Endometrium (tissue), 2 donors: Measurements from ENCODE around the gene EMC8.
"Not testable (repeated sequence)": the region's sequence is repeated elsewhere in the genome, so short reads cannot be mapped to it uniquely, and the experiment has no call there.

Experiments
- FAIRE-seq: peaks from 2 replicates; lab custom pipeline; 2012; peaks lifted over from hg19 to GRCh38; lab: Jason Lieb, UNC
- donor health status: control.
- donor health status: control.

EMC8 gene

DNA sequence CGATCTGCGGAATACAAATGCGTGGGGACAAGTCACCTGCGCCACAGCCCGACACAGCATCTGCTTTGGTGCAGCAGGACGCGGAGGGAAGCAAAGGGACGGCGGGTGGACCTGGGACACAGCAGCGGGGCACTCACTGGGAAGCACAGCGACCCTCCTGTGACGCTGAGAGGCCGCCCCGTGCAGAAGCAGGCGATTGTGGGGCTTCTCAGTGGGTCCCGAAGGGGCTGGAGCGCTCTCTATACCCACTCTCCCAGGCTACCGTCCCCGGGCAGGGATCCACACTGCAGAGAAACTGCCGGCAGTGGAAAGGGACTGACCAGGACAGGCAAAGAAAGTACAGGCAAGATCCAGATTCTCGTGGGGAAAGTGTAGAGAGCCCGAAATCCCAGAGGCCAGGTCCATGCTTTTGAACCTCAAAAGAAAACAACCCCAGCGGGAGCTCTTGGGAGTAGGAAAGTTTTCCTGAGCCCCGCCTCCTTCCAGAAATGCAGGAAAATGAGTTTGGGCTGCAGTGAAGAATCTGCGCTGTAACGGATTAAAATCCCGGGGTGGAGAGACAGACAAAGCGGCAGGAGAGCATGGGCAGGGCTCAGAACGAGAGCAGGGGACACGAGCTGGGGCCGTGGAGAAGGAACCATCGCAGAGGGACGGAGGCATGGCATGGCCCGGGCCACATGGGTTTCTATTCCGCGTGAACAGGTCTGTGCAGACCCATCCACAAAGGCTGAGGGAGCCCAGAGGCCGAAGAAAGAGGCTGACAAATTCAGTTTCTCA is 12.9 kb upstream of the EMC8 start:
- no peak for FAIRE-seq

DNA sequence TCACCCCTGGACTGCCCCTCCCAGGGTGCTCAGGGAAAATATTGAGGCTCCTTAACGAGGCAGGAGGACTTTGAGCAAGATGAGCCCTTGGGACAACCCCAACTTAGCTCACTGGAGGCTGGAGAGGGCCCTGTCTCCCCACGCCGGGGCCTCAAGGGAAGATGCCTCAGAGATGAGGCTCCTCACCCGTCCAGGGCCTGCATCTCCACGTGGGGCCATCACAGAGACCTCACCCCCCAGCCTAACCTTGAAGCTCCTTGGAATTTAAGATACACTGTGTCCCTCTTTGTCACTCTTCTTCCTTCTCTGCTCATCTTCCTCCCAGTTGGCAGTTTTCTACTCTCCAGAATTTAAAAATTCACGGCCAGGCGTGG is 11.4 kb upstream of the EMC8 start:
- no peak for FAIRE-seq

DNA sequence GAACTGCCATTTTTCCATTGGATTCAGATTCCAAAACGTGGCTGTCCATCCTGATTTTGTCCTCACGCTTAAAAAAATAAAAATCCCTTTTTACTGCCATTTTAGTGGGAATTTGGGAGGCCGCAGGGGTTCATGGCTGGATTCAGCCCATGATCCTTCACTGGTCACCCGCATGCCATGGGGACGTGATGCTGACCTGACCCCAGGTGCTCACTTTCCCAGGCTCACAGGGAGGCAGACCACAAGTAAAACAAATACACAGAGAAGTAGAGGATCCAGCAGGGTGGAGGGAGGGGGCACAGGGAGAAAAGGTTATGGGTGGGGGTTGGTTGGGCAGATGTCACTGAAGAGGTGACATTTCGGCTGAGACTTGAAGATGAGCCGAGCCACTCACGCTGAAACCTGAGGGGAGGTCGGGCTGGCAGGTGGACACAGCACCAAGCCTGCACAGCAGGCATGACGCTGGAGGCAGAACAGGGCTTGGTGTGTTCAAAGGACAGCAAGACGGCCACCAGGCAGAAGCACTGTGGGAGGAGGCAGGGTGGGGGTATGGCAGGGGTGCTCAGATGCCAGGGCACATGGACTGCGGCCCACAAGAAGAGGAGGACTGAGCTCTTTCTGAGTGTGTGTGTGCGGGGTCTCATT is 10.9 kb upstream of the EMC8 start:
- FAIRE-seq, result no peak

DNA sequence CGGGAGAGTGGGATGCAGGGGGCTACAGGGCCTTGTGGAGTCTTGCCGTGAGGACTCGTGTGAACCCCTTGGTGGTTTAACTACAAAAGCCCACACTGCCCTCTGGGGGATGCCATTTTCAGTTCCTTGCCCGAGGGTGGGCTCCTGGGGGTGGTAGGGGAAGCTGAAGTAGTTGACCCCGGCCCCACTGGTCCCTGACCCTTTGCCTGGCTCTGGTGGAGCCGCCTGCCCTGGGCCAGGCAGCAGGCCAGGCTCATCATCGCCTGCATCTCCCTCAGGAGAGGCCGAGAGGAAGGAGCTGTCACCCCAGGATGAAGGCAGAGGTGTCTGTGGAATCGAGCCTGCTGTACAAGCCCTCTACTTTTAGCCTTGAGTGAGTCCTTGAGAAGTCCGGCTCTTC is 10.3 kb upstream of the EMC8 start:
- FAIRE-seq, result no peak

DNA sequence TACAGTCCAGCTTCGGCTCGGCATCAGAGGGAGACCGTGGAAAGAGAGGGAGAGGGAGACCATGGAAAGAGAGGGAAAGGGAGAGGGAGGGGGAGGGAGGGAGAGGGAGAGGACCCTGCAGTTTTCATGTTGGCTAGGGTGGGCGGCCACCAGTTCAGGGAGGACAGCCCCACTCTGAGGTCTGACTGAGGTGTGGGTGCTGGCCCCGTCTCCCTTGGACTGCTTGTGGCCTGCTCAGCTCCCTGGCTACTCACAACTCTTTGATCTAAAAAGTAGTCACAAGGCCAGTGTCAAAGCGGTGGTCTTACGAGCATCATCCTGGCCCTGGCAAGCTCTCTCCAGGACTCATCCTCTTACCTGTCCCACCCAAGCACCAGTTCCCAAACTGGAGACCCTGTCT is 9.6 kb upstream of the EMC8 start:
- no peak for FAIRE-seq

DNA sequence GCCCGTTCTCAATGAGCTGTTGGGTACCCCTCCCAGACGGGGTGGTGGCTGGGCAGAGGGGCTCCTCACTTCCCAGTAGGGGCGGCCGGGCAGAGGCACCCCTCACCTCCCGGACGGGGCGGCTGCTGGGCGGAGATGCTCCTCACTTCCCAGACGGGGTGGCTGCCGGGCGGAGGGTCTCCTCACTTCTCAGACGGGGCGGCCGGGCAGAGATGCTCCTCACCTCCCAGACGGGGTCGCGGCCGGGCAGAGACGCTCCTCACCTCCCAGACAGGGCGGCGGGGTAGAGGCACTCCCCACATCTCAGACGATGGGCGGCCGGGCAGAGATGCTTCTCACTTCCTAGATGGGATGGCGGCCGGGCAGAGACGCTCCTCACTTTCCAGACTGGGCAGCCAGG is 8.8 kb upstream of the EMC8 start:
- not testable (repeated sequence) for FAIRE-seq

DNA sequence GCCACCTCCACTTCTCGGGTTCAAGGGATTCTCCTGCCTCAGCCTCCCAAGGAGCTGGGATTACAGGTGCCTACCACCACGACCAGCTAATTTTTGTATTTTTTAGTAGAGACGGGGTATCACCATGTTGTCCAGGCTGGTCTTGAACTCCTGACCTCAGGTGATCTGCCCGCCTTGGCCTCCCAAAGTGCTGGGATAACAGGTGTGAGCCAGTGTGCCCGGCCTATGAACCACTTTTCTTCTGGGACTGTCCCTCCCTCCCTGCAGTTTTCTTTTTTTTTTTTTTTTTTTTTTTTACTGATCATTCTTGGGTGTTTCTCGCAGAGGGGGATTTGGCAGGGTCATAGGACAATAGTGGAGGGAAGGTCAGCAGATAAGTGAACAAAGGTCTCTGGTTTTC is 8.0 kb upstream of the EMC8 start:
- not testable (repeated sequence) for FAIRE-seq

DNA sequence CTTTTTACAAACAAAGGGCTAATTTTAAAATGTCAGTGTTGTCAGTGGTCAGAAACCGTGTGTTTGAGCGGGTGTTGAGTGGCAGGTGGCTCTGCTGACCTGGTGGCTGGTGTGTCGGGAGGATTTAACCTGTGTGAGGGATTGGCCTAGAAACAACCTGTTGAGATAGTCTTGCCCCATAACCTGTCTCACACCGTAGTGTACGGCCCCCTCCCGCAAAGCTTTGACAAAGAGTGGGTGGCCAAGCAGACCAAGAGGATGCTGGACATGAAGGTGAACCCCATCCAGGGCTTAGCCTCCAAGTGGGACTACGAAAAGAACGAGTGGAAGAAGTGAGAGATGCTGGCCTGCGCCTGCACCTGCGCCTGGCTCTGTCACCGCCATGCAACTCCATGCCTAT is 7.2 kb upstream of the EMC8 start:
- no peak for FAIRE-seq

DNA sequence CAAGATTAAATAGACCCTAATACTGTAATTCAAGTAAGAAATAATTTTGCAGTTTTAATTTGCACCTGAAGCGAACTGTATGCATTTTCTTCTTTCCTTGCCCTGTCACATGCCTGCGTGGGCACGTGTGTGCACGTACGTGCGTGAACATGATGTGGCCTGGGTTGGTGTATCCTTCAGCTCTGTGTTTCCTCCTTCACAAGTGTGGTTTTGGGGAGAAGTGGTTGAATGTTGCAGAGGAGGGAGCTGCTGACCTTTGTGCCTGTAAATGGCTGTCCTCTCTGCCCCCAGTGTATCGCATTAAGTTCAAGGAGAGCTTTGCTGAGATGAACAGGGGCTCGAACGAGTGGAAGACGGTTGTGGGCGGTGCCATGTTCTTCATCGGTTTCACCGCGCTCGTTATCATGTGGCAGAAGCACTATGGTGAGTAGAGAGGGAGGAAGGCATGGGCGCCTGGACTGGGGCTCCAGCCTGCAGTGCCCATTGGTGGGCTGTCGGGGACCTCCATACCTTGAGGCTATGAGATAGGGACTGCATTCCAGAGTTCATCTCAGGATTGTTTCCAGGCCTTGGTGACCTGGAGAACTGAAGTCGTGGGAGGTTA is 6.2 kb upstream of the EMC8 start:
- FAIRE-seq, result no peak

DNA sequence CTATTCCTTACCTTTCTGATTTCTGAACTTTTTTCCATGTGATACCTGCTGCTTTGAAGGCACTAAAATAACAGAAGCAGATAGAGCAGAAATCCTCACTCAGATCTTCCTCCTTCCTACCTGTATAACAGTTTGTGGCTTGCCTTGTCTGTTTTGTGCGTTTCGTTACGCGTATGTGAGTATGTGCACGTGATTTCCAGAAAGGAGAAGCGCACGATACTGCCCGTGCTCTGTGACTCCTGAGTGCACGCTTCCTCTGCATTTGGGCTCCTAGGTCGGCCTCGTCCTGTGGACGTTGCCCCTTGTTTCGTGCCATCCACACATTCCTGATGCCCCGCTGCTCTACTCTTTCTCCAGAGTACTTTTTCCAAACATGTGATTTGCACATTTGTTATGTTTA is 4.2 kb upstream of the EMC8 start:
- FAIRE-seq, result no peak

DNA sequence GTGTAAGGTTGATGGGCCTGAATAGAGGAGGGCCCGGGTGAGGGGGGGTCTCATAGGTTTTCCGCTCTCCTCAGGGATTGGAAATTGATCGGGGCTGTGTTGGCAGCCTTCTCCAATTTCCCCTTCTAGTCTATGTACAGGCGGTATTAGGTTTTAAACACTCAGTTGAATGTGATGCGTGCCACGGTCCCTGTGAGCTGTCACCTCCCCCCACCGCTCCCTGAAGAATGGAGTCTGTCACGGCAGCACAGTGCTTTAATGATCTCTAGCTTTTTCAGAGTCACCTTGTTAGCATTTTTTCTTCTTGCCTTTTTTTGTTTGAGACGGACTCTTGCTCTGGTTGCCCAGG is 951 bp upstream of the EMC8 start:
- no peak for FAIRE-seq

DNA sequence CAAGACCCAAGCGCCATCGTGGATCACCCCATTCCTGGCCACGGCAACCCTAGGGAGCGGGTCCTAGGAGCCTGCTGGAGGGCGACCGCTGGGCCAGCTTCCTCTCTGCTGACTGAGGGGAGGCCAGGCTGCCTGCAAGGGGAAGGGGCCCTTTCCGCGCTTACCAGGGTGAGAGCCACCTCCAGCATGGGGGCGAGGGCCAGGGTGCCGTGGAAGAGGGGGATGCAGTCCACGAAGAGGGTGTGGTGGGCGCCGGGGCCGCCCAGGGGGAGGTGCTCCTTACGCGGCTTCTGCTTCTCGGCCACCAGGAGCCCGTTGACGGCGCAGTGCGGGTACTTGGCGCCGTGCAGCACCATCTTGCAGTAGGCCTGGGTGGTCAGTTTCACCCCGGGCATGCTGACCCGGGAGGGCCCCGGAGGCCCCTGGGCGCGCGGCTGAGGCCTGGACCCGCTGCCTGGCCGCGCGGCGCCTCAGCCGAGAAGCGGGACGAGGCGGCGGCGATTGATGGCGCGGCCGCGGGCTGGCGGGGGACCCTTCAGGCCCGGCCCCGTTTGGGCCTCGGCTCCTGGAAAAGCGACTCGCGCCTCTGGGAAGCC is 345 bp downstream of the EMC8 start:
- FAIRE-seq, result no peak

DNA sequence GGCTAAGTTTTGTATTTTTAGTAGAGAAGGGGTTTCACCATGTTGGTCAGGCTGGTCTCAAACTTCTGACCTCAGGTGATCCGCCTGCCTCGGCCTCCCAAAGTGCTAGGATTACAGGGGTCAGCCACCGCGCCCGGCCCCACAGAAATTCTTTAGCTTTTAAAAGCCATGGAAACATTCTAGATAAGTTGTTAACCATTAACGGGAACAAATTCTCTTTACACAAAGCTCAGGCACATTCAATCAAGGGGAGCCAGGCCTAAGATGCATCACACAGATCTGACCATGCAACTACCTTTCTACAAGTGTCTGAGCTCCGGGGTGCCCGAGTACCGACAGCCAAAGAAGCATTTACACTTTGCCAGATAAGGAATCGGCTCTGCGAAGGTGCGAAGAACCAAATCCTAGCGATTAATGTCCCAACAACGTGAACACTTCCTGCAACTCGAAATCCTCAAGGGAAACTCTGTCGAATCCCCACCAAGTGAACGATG is 1.0 kb downstream of the EMC8 start:
- no peak for FAIRE-seq

DNA sequence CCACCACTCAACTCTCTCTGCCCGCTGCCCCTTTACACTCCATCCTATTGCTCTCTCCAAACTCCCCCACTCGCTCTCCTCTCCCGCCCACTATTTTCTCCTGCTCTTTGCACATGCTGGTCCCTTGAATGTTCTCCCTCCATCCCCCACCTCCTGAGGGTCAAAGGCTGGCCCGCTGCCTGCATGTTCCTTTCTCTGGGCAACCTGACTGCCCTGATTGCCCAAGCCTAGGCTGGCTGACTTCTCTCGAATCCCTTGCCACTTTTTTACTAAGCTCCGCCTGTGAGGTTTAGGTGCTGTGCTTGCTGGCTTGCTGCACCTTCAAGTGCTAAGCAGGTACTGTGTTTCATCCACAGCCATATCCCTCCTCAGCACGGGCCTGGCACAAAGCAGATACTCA is 2.7 kb downstream of the EMC8 start:
- FAIRE-seq, result no peak

DNA sequence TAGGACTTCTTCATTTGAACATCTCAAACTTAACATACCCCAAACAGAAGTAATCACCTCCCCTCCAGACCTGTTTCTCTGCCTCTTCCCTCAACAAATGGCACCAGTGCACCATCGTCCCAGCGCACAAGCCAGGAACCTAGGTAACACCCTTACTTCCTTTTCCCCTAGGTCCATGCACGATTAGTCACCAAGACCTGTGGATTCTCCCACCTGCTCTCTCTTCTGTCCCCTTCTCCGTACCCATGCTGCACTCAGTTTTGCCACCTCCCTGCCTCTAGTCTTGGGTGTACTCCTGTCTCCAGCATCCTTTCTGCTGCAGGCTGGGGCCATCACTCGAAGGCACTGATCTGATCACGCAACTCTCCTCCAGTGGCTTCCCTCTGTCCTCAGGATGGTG is 3.2 kb downstream of the EMC8 start:
- FAIRE-seq, result no peak

DNA sequence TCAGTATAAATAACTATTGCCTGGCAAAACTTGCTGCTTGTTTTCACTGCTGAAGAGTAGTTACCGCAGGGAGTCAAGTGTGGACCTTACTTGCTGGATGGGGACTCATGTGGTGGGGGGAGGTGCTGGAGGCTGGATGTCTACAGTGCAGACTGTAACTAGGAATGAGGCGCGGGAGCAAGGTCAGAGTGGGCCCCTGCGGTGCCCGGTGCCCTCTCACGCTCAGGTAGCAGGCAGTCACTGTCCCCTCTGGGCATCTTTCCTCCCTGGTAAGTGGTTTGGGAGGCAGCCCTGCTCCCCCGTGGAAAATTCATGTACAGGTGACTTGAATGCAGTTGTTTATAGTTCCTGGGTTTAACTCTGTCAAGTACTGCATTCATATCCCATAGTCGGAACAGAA is 4.6 kb downstream of the EMC8 start:
- no peak for FAIRE-seq

DNA sequence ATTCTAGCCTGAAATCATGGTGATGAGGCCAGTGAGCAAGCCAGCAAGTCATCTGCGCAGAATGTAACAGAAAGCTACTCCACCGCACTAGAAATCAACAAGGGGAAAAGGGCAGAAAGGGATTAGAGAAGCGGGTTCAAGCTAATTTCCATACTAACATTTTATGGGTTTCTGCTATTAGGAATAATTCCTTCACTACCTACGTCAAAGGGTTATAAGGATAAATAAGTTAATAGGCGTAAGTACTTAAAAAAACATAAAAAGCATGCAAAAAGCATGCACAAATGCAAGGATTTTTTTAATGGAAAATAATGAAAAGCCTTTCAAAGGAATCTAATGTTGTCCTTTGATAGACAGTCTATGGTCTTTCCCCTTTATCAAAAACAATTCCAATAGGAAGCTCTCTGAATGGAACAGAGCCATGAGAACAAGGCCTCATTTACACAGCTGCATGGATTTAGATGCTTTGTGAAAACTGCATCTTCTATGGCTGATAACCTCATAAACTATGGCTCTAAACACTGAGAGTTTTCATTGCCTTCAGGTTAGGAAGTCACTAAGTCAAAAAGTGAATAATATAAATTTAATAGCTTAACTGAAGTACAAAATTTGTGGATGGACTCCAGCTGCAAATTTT is 5.6 kb downstream of the EMC8 start:
- no peak for FAIRE-seq

DNA sequence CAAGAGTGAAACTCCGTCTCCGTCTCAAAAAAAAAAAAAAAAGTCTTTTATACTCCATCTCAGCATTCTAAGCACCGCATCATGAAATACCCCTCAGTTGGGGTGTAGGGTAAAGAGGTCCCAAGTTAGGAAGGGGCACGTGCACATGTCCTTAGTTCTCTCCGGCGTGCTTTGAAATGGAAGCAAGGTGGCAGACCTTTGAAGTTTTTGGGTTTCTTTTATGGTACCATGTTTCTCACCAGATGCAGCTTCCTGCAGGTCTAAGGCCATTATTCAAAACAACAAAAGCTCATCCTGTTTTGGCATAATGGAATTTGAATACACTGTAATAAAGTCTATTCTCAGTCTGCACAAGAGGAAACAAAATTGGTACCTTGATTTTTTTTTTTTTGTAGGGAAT is 9.6 kb downstream of the EMC8 start:
- no peak for FAIRE-seq

DNA sequence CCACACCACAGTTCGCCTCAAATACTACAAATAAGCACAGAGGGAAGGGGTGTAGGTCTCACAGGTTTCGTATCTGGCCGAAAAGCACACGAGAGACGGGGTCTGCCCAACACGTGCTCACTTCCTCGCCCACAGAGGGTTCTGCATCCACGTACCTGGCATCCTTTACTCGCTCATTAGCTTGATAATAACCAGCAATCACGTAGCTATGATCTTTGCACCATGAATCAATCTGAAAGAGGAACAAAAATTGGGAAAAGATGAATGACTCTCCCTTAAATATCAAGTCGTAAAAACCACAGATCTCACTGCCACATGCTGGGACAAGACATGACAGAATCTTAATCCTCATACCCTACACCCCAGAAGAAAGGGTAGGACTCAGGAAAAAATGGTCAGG is 10.5 kb downstream of the EMC8 start:
- no peak for FAIRE-seq

DNA sequence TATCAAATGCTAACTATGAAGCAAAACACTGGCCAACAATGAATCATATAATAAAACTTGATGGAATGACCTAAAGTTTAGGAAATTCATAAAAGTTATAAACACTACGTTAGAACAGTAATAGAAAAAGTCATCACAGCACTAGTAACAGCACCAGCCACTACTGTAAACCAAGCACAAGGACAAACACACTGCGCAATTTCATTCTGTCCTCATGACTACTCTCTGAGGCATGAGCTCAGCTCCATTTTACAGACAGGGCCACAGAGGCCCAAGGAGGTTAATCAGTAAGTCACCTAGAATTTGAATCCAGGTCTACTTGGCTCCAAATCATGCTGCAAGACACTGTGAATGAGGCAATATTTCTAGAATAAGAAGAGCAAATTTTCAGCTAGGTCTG is 13.4 kb downstream of the EMC8 start:
- no peak for FAIRE-seq

DNA sequence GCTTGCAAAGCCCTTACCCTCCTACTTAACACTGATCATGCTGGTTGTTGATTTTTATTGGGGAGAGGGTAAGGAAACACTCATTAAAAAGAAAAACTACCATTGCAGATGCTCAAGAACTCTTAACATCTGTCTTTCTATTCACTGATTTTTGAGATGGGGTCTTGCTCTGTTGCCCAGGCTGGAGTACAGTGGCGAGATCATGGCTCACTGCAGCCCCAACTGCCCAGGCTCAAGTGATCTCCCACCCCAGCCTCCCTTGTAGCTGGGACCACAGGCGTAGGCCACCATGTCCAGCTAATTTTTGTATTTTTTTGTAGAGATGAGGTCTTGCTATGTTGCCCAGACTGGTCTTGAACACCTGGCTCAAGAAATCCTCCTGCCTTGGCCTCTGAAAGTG is 14.5 kb downstream of the EMC8 start:
- FAIRE-seq, result no peak

DNA sequence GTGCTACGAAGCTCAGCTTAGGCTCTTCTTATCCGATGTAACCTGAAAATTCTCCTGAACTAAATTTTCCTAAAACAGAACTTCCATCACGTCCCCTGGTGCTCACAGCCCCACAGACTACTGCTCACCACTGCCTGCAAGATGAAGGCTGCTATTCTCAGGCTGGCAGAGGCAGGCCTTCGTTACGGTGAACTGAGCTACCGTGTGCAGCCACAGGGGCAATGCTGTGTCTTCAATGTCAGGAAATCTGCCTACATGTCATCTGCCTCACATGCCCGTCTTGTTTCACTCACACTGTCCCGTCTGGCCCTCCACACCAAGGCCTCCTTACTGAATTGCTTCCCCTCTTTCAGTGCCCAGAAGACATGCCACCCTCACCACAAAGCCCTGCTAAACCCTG is 15.9 kb downstream of the EMC8 start:
- no peak for FAIRE-seq

DNA sequence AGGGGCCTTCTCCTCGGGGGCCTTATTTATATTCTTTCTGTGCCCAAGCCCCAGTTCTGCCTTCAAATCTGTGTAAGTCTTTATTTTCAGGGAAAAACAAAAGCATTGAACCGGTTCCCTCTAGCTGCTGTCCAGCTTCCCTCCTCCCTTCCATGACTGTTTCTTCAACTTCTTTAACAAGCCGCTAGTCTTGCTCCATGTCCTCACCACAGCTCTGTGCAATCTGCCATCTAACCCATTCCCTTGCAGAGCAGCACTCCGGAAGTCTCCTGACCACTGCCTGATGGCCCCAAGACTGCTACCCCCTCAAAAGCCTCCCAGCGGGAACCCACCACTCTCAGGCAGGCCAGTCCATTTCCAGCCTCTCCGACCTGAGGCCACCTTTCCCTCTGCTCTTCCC is 16.9 kb downstream of the EMC8 start:
- FAIRE-seq, result no peak
